ENCODE results near the gene CD40. TPM values are rescaled to one million over a fixed set of nuclear protein-coding genes. Genes with fewer than 3 reads are reported as not detected.

The CD40 gene
- total RNA-seq, 1 donor from 2014 or later: 3.8 TPM

DNA sequence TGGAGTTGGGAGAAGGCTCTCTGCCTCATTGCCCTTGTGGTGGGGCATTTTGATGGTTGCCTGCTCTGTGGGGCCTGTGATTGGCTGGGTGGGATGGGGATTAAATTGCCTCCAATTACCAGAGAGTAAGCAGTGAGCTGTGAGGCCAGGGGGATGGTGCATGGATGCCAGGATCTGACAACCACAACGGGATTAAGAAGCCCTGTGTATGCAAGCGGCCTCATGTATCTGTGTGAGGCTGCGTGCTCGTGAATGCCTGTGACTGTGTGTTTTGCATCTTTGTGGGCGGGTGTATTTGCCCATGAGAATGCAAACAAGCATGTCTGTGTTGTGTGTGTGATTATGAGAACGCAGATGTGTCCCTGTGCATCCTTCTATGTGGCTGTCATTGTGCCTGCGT lies 46.1 kb downstream of the CD40 start:
- intact Hi-C loops (cut with DNase I): no loop called here

DNA sequence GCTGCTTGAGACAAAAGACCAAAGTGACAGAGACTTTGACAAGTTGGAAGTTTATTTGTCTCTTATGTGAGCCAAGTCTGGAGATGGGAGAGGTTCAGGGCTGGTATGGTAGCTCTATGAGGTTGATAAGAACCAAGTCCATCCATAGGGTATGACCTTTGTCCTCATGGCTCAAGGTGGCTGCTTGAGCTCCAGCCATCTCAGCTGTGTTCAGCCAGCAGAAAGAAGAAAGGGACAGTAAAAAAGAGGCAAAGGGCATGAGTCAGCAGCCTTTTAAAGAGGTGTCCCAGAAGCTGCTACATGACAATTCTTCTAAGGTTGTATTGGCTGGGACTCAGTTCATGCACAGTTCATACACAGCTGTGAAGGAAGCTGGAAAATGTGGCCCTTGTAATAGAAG lies 49.0 kb downstream of the CD40 start:
- intact Hi-C loops (cut with DNase I): no loop called here
- DNase-seq (ENCODE audit: low spot score): no peak

More for the DNA sequence above, 46.1 kb downstream of the CD40 start:
- DNase-seq (ENCODE audit: low spot score): no peak

DNA sequence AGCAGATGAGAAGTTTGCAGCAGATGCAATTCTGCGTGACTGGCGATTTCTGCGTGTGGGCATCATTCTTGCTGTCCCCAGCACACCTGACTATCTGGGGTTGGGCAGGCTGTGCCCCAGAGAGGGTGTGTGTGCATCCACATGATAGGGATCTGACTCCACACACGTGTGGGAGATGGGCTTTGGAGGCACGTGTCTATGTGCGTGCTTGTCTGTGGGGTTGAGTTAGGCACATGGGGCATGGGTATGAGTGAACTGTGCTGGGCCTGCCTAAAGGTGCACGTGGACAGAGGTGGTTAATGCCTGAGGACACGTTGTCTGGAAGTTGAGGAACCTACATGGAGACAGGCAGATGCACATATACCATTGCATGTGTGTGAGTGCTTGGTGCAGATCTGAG lies 50.3 kb downstream of the CD40 start:
- no peak for DNase-seq (ENCODE audit: low spot score)
- intact Hi-C loops (cut with DNase I): no loop called here

DNA sequence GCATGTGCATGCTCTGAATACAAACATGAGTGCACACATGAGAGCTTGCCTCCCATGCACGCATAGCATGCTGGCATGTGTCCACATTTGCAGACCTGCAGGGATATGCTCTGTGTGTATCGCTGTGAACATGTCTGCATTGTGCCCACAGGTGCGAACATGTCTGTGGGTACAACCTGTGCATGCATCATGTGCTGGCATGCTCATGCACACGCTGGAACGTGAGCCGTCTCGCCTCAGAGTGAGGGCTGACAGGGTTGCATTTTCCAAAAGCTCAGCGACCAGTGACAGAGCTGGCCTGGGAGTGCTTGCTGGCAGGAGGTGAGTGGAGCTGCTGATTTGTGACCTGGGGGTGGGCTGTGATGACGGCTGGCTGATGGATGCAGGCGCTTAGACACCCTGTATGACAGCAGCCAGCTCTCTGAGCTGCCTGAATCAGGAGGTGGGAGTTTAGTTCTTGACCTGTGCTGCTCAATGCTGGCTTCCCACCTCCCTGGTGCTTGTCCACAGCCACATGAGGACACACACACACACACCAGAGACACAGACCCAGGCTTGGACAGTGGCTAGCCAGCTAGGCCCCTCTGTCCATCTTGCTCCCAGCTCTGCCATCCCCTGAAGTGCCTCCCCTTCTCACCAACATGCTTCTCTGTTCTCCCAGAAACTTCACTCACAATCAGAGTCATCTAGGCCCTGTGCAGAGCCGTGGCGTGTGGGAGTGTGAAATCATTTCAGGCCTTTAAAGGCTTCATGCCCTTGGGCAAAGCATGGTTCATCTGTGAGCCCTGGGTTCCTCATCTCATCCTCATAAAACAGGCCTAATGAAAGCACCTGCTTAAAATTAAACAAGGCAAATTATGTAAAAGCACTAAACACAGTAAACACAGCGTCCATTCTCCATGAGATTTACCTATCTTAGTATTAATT lies 51.4 kb downstream of the CD40 start:
- no peak for DNase-seq (ENCODE audit: low spot score)
- intact Hi-C loops (cut with DNase I): loop anchor here (10.0 kb wide), 1 partner anchor 155 kb away; no protein-coding TSS in a partner anchor

DNA sequence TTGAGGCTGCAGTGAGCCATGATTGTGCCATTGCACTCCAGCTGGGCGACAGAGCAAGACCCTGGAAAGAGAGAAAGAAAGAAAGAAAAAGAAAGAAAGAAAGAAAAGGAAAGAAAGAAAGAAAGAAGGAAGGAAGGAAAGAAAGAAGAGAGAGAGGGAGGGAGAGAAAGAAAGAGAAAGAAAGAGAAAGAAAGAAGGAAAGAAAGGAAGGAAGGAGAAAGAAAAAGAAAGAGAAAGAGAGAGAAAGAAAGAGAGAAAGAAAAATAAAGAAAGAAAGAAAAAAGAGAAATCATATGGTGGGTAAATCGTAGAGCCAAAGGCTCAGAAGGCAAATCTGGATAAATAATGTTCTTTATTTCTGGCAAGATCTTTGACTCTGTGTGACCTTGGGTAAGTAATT lies 53.4 kb downstream of the CD40 start:
- DNase-seq (ENCODE audit: low spot score): no peak
- intact Hi-C loops (cut with DNase I): loop anchor here (10.0 kb wide), 1 partner anchor 157 kb away; no protein-coding TSS in a partner anchor

DNA sequence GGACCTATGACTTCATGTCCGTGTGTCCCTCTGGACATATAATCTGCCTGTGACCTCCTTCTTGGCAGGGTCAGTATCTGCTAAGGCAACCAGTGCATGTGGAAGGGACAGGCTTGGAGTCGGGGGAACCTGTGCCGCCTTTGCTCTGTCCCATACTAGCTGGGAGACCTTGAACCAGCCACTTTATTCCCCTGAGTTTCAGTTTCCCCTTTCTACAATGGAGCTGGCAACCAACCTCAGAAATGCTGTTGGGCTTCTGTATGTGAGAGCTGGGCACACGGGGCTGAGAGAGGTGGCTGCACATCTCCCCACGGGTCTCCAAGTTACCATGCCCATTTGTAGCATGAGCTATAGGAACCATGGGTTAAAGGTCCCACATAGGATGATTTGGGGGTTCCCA lies 53.8 kb downstream of the CD40 start:
- intact Hi-C loops (cut with DNase I): loop anchor here (10.0 kb wide), 1 partner anchor 157 kb away; no protein-coding TSS in a partner anchor
- DNase-seq (ENCODE audit: low spot score): no peak

DNA sequence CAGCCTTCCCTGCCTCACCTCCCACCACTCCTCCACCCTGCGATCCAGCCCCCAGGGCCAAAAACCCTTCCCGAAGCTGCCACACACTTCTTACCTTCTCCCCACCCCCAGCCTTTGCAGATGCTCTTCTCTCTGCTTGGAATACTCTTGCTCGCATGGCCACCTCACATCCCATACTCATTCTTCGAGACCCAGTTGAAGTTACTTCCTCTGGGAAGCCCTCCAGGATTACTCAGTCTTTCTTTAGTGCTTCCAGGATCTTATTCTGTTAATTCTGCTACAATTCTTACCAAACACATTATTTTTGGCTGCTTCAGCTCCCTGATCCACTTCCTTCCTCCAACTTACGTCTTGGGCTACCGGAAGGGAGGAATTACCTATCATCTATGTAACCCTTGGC lies 54.3 kb downstream of the CD40 start:
- intact Hi-C loops (cut with DNase I): loop anchor here (10.0 kb wide), 1 partner anchor 158 kb away; no protein-coding TSS in a partner anchor
- no peak for DNase-seq (ENCODE audit: low spot score)

DNA sequence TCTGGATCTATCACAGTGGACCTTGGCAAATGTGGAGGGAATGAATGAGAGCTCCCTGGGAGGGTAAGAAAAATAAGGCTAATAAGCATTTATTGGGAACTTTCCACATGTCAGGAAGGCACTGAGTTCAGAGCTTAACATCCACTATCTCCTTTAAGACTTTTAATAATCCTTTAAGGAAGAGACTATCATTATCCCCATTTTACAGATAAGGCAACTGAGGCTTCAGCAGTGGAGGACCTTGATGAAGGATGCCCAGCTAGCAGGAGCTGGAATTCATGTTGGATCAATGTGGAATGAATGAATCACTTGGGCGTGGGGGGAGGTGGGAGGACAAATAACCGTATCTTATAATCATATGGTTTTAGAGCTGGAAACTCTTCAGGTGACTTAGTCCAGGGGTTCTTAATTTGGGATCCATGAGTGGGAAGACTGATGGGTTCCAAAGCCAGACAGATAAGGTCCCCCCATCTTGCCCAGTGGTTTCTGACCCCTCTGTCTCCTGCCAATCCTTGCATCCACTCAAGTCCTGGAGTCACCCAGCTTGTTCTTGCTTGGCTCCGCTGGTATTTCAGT lies 54.9 kb downstream of the CD40 start:
- DNase-seq (ENCODE audit: low spot score): no peak
- intact Hi-C loops (cut with DNase I): loop anchor here (10.0 kb wide), 1 partner anchor 158 kb away; no protein-coding TSS in a partner anchor

DNA sequence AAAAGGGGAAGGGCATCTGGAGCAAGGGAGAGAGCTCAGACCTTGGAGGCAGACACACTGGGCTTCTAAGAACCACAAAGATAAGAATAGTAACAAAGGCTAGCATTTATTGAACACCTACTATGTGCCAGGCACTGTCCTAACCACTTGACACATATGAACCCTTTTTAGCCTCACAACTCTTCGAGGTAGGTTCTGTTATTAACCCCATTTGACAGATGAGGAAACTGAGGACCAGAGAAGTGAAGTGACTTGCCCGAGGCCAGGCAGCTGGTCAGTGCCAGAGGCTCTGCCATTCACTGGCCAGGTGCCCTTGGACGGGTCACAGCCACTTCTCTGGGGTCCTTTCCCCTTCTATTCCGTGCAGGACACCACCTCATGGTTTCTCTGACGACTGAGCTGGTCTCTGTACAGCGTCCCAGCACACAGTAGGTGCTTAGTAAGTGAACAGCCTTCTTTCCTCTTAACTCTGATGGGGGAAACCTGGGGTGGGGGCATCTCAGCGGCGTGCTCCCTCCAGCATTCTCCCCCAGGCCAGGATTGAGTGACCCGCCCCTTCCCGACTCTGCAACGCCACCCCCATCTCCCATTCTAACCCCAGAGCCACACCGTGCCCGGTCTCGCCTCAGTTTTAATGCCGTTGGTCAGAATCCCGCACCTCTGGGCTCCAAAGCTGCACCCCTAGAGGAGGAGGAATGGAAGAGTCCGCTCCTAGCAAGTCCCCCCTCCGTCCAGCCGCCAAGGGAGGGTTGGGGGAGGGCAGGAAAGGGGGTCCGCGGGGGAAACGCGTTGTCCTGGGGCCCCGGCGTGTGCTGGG lies 55.7 kb downstream of the CD40 start:
- intact Hi-C loops (cut with DNase I): loop anchor here (10.0 kb wide), 1 partner anchor 159 kb away; no protein-coding TSS in a partner anchor
- no peak for DNase-seq (ENCODE audit: low spot score)

- intact Hi-C loops (cut with DNase I): loop anchor here (10.0 kb wide), 1 partner anchor 160 kb away; no protein-coding TSS in a partner anchor
- peak; percentile 87 for DNase-seq (ENCODE audit: low spot score)
Observed at GRCh38 chr20:46174469-46175126, 56.5 kb downstream of the CD40 start.

DNA sequence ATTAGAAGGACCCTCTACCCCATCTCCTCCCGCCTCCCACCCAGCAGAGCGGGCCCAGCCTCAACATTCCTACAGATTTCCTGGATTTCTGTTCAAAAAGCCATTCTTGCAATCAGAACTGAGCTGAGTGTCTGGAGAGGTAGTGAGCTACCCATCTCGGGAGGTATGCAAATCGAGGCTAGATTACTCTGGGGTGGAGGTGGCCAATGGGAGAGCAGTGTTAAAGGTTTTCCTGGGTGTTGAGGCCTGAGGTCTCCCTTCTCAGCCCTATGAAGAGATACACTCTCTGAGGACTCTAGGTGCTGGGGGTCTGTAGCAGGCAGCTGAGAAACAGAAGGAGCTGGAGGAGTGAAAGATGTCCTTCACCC lies 57.0 kb downstream of the CD40 start:
- no peak for DNase-seq (ENCODE audit: low spot score)
- intact Hi-C loops (cut with DNase I): loop anchor here (10.0 kb wide), 1 partner anchor 160 kb away; no protein-coding TSS in a partner anchor

DNA sequence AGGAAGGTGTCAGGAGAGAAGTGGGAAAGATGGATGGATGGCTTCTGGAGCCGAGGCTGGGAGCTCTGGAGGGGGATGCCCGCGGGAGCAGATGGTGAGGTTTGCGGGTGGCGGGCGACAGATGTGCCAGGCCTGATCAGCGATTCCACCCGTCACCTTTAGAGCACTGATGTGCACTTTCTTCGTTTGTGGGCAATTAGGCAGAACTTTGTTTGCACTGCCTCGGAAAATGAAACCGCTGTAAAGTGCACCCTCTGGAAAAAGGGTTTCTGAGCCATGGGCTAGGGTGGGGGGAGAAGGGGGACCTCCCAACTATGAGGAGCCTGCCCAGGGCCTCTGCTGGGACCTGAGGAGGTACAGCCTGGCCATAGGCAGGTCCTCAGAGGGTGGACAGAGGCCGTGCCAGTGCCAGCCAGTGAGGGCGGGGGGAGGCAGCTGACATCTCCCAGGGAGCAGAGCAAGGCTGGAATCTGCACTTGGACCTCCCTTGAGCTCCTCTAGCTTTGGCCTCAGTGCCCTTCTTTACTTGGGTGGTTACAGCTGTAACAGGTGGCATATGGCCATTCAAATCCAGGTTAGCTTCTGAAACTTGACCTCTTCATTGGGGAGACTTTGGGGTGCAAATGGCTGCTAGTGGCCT lies 58.7 kb downstream of the CD40 start:
- intact Hi-C loops (cut with DNase I): loop anchor here (10.0 kb wide), 1 partner anchor 162 kb away; no protein-coding TSS in a partner anchor
- DNase-seq (ENCODE audit: low spot score): no peak

GRCh38 chr20:46177768-46178167 lies 59.7 kb downstream of the CD40 start:
- DNase-seq (ENCODE audit: low spot score): no peak
- intact Hi-C loops (cut with DNase I): loop anchor here (10.0 kb wide), 1 partner anchor 163 kb away; no protein-coding TSS in a partner anchor

- intact Hi-C loops (cut with DNase I): loop anchor here (10.0 kb wide), 1 partner anchor 164 kb away; no protein-coding TSS in a partner anchor
- DNase-seq (ENCODE audit: low spot score): no peak
Observed at GRCh38 chr20:46178891-46179290, 60.8 kb downstream of the CD40 start.

Other genes with a start within 250 kb of the CD40 start
- gene ZSWIM1, start 237.1 kb upstream of the CD40 start, total RNA-seq: 6.9 TPM
- gene SPATA25, start 230.7 kb upstream of the CD40 start, total RNA-seq: 3.3 TPM
- gene NEURL2, start 227.1 kb upstream of the CD40 start, total RNA-seq: 7.6 TPM
- gene CTSA, start 227.0 kb upstream of the CD40 start, total RNA-seq: 111 TPM
- 37.1 TPM for gene PLTP, start 206.2 kb upstream of the CD40 start, total RNA-seq
- gene PCIF1, start 183.6 kb upstream of the CD40 start, total RNA-seq: 30.2 TPM
- 8.5 TPM for gene ZNF335, start 146.1 kb upstream of the CD40 start, total RNA-seq
- gene MMP9, start 109.4 kb upstream of the CD40 start, total RNA-seq: 2.4 TPM
- 0.73 TPM for gene SLC12A5, start 89.1 kb upstream of the CD40 start, total RNA-seq
- gene NCOA5, start 28.4 kb upstream of the CD40 start, total RNA-seq: 12.3 TPM
- 0.83 TPM for gene CDH22, start 190.2 kb downstream of the CD40 start, total RNA-seq

Measured in cardiac septum (tissue), 1 donor.